SJSA1 (cell line): ENCODE data around the gene TMA7B. TPM values are rescaled to one million over a fixed set of nuclear protein-coding genes. Genes with fewer than 3 reads are reported as not detected.
"Not testable (repeated sequence)": the region's sequence is repeated elsewhere in the genome, so short reads cannot be mapped to it uniquely, and the experiment has no call there.

ENCODE experiments used
- DNase-seq, 2 experiments: peaks; one replicate each; pipeline ENCODE4 v3.0.0-alpha.2; 2015 to 2020; ENCODE audit warnings: low spot score in 2 of 2, low read depth in 1 of 2
- H3K27ac ChIP-seq: fragments of 250-450 bp; sonication (Bioruptor Pico); 2 replicates; pipeline ENCODE4 v1.5.1; 2020; ENCODE audit warnings: mild to moderate bottlenecking, moderate library complexity
- H3K27me3 ChIP-seq: fragments of 250-450 bp; sonication (Bioruptor Pico); replicated peaks from 2 replicates; pipeline ENCODE4 v1.5.1; 2020; ENCODE audit warnings: mild to moderate bottlenecking, moderate library complexity
- H3K36me3 ChIP-seq: fragments of 250-450 bp; sonication (Bioruptor Pico); 2 replicates; pipeline ENCODE4 v1.5.1; 2020; ENCODE audit warnings: mild to moderate bottlenecking
- H3K4me1 ChIP-seq: fragments of 250-450 bp; sonication (Bioruptor Pico); replicated peaks from 2 replicates; pipeline ENCODE4 v1.6.1; 2021; ENCODE audit warnings: mild to moderate bottlenecking
- H3K4me3 ChIP-seq: fragments of 250-450 bp; sonication (Bioruptor Pico); 2 replicates; pipeline ENCODE4 v1.5.1; 2020; ENCODE audit warnings: mild to moderate bottlenecking
- H3K9me3 ChIP-seq: fragments of 250-450 bp; sonication (Bioruptor Pico); replicated peaks from 2 replicates; pipeline ENCODE4 v1.5.1; 2020; ENCODE audit warnings: mild to moderate bottlenecking
- total RNA-seq: library from RNA; depleted of rRNA; stranded (reverse); fragments of >200 nt; shearing (Covaris generic); gene quantifications from 2 replicates; pipeline ENCODE4 v1.2.3, GENCODE V29; 2014

Gene TMA7B
- total RNA-seq, 1 experiment from 2014 or later, result not detected

DNA sequence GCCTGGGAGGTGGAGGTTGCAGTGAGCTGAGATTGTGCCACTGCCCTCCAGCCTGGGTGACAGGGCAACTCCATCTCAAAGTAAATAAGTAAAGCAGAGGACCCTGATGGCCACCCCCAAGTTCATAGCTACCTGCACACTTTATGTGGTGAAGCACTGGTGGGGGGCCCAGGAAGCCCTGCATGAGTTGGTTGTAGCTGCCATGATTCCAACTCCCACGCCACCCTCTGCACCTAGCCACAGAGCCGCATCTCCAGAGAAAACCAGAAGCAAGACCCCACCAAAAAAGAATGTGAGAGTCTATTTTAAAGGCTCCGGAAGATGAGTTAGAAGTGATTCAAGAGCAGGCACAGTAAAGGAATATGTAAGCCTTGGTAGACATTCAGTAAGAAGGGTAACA is 20.4 kb upstream of the TMA7B start:
- H3K9me3 ChIP-seq, result no peaks in the 10 kb centered on the region
- no peak for DNase-seq
- H3K4me1 ChIP-seq, result no peaks in the 10 kb centered on the region
- no peak overlapping the region for H3K27ac ChIP-seq
- H3K36me3 ChIP-seq, result no peaks in the 10 kb centered on the region
- no peaks in the 10 kb centered on the region for H3K27me3 ChIP-seq
- no peak overlapping the region for H3K4me3 ChIP-seq

- Histone ChIP-seq H3K27ac (no peak overlapping the region), H3K27me3 (no peaks in the 10 kb centered on the region)
- no peak for DNase-seq
These were observed 19.4 kb upstream of the TMA7B start for GRCh38 chr22:39940757-39941305.

DNA sequence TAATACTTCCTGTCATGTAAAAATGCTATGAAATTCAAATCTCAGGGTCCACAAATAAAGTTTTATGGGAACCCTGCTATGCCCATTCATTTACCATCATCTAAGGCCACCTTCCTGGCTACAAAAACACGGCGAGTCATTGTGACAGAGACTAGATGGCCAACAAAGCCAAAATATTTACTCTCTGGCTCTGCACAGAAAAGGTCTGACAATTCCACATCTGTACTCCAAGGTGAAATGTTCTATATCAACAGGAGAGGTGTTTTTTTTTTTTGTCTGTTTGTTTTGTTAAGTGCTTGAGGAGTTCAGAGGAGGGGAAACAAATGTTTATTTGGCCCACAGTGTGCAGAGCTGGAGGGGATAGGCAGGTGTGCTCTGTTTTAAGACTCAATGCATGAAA is 18.6 kb upstream of the TMA7B start:
- no peak for DNase-seq
- Histone ChIP-seq H3K27me3 (no peaks in the 10 kb centered on the region), H3K4me3 (no peak overlapping the region), H3K36me3 (no peaks in the 10 kb centered on the region), H3K4me1 (no peaks in the 10 kb centered on the region), H3K9me3 (no peaks in the 10 kb centered on the region), H3K27ac (no peak overlapping the region)

More at GRCh38 chr22:39940757-39941305, 19.4 kb upstream of the TMA7B start:
- Histone ChIP-seq H3K4me1 (no peaks in the 10 kb centered on the region), H3K4me3 (no peak overlapping the region), H3K9me3 (no peaks in the 10 kb centered on the region), H3K36me3 (no peaks in the 10 kb centered on the region)

DNA sequence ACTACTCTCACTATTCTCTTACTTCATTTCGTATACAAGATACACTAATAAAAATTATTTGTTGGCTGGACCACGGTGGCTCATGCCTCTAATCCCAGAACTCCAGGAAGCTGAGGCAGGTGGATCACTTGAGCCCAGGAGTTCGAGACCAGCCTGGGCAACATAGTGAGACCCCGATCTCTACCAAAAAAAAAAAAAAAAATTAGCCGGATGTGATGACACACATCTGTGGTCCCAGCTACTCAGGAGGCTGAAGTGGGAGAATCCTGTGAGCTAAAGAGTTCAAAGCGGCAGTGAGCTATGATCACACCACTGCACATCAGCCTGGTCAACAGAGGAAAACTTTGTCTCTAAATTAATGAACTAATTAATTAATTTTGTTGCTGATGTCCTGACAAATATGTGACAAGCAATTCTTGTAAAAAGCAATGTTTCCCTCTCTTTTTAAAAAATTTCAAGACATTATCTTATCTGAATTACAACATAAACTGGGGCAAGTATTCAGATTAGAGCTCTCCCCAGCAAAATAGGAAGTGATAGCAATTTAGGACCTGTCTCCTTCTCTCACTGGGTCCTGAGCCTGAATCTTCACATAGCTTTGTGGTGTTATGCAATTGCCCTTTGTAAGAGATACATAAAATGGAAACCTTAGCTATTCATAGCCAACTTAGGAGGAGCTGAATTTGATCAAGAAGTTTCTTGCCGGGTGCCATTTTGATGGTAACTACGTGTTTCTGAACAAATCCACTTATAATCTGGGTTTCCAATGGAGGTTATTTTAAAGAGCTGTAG is 17.6 kb upstream of the TMA7B start:
- no peak for DNase-seq

GRCh38 chr22:39943337-39943736 is 16.9 kb upstream of the TMA7B start:
- no peaks in the 10 kb centered on the region for H3K9me3 ChIP-seq
- H3K36me3 ChIP-seq, result no peaks in the 10 kb centered on the region
- no peaks in the 10 kb centered on the region for H3K4me1 ChIP-seq
- no peaks in the 10 kb centered on the region for H3K27me3 ChIP-seq
- no peak overlapping the region for H3K4me3 ChIP-seq
- no peak for DNase-seq
- H3K27ac ChIP-seq, result no peak overlapping the region

More for the DNA sequence above, 17.6 kb upstream of the TMA7B start:
- Histone ChIP-seq H3K27ac (no peak overlapping the region), H3K4me3 (no peak overlapping the region), H3K9me3 (no peaks in the 10 kb centered on the region), H3K36me3 (no peaks in the 10 kb centered on the region), H3K4me1 (no peaks in the 10 kb centered on the region), H3K27me3 (no peaks in the 10 kb centered on the region)

GRCh38 chr22:39943953-39944872 is 16.0 kb upstream of the TMA7B start:
- no peaks in the 10 kb centered on the region for H3K4me1 ChIP-seq
- no peak overlapping the region for H3K4me3 ChIP-seq
- DNase-seq, result no peak
- no peaks in the 10 kb centered on the region for H3K27me3 ChIP-seq
- no peaks in the 10 kb centered on the region for H3K36me3 ChIP-seq
- H3K27ac ChIP-seq, result no peak overlapping the region
- no peaks in the 10 kb centered on the region for H3K9me3 ChIP-seq

GRCh38 chr22:39946126-39946502 is 14.1 kb upstream of the TMA7B start:
- no peaks in the 10 kb centered on the region for H3K4me1 ChIP-seq
- H3K36me3 ChIP-seq, result no peaks in the 10 kb centered on the region
- no peak for DNase-seq
- H3K9me3 ChIP-seq, result no peaks in the 10 kb centered on the region
- H3K4me3 ChIP-seq, result no peak overlapping the region
- no peaks in the 10 kb centered on the region for H3K27me3 ChIP-seq
- H3K27ac ChIP-seq, result no peak overlapping the region

DNA sequence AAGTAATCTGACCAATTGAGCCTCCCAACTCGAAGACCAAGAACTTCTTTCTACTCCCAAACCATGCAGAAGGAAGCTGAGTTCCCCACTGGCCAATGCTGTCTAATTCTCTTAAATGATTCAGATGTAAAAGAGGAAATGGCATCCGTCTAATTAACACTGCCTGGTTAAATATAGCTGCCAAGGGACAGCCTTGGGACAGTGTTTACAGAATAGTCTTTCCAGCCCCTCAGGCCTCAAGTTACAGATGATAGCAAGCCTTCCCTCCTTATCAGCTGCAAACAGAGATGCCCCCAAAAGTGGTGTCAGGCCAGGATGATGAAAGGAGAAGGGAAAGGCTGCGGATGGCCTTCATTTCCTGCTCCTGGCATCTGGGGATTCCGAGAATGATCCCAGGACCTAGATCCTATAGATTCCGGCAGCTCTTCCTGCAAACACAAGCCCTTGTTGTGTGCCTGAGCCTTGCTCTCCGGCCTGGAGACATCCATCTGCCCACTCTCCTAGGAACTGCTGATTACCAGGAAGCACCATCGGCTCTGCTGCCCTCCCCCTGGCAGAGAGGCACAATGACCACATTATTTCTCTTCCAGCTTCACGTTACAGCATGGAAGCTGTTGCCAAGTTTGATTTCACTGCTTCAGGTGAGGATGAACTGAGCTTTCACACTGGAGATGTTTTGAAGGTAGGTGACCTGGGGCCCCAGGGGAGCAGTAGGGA is 13.5 kb upstream of the TMA7B start:
- no peak for DNase-seq
- H3K4me1 ChIP-seq, result no peaks in the 10 kb centered on the region
- H3K9me3 ChIP-seq, result no peaks in the 10 kb centered on the region
- no peak overlapping the region for H3K27ac ChIP-seq
- H3K36me3 ChIP-seq, result no peaks in the 10 kb centered on the region
- no peak overlapping the region for H3K4me3 ChIP-seq
- no peaks in the 10 kb centered on the region for H3K27me3 ChIP-seq

GRCh38 chr22:39947220-39948216 is 12.7 kb upstream of the TMA7B start:
- Histone ChIP-seq H3K27me3 (no peaks in the 10 kb centered on the region), H3K27ac (no peak overlapping the region), H3K4me3 (no peak overlapping the region), H3K4me1 (no peaks in the 10 kb centered on the region), H3K9me3 (no peaks in the 10 kb centered on the region), H3K36me3 (no peaks in the 10 kb centered on the region)
- no peak for DNase-seq

GRCh38 chr22:39949964-39950737 is 10.0 kb upstream of the TMA7B start:
- Histone ChIP-seq H3K27me3 (no peaks in the 10 kb centered on the region), H3K4me1 (peaks cover 9% of the 10 kb centered on the region), H3K27ac (no peak overlapping the region), H3K36me3 (no peaks in the 10 kb centered on the region), H3K9me3 (no peaks in the 10 kb centered on the region), H3K4me3 (no peak overlapping the region)
- no peak for DNase-seq

DNA sequence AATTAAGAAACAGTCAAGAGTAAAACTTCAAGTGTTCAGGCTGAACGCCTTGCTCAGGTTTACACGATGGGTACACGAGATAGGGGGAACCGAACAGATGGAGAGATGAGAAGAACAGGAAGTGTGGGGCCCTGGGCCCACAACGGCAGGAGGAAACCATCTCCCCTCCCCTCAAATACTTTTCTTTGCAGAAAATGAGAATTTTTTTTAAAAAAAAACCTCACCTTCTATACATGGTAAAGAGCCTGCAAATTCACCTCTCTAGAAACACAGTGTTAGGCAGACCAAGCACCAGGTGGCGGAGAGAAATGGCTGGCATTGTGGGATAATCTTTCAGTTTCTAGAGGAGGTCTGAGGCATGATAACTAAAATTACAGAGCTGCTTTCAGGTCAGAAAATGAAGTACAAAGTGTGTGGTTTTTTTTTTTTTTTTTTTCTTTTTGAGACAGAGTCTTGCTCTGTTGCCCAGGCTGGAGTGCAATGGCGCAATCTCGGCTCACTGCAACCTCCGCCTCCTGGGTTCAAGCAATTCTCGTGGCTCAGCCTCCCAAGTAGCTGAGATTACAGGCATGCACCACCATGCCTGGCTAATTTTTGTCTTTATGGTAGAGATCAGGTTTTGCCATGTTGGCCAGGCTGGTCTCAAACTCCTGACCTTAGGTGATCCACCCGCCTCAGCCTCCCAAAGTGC is 8.4 kb upstream of the TMA7B start:
- H3K4me3 ChIP-seq, H3K27ac ChIP-seq, DNase-seq, H3K9me3 ChIP-seq, H3K36me3 ChIP-seq, H3K27me3 ChIP-seq: not testable (repeated sequence)
- H3K4me1 ChIP-seq, result peaks cover 13% of the 10 kb centered on the region

GRCh38 chr22:39952347-39952746 is 7.8 kb upstream of the TMA7B start:
- H3K4me3 ChIP-seq, result no peak overlapping the region
- peaks cover 13% of the 10 kb centered on the region for H3K4me1 ChIP-seq
- no peaks in the 10 kb centered on the region for H3K36me3 ChIP-seq
- no peak for DNase-seq
- no peaks in the 10 kb centered on the region for H3K27me3 ChIP-seq
- H3K27ac ChIP-seq, result no peak overlapping the region
- H3K9me3 ChIP-seq, result no peaks in the 10 kb centered on the region
